MG63 (cell line): ENCODE results near the gene RACGAP1. TPM values are rescaled to one million over a fixed set of nuclear protein-coding genes. Genes with fewer than 3 reads are reported as not detected.

Experiments
- DNase-seq: peaks from one replicate; pipeline ENCODE4 v3.0.0-alpha.2; 2020
- H3K27me3 ChIP-seq: fragments of 250-450 bp; sonication (Bioruptor Pico); 2 replicates; pipeline ENCODE4 v1.5.1; 2020; ENCODE audit warnings: mild to moderate bottlenecking, moderate library complexity
- H3K36me3 ChIP-seq: fragments of 250-450 bp; sonication (Bioruptor Pico); 2 replicates; pipeline ENCODE4 v1.5.1; 2020; ENCODE audit warnings: mild to moderate bottlenecking, moderate library complexity
- H3K4me3 ChIP-seq: fragments of 250-450 bp; sonication (Bioruptor Pico); 2 replicates; pipeline ENCODE4 v1.5.1; 2020; ENCODE audit warnings: mild to moderate bottlenecking, moderate library complexity
- H3K9me3 ChIP-seq: fragments of 250-450 bp; sonication (Bioruptor Pico); 2 replicates; pipeline ENCODE4 v1.5.1; 2020; ENCODE audit warnings: mild to moderate bottlenecking, moderate library complexity
- total RNA-seq: library from RNA; depleted of rRNA; stranded (reverse); fragments of >200 nt; shearing (Covaris generic); gene quantifications from 2 replicates; pipeline ENCODE4 v1.2.3, GENCODE V29; 2014; ENCODE audit warnings: low replicate concordance

Gene RACGAP1
- total RNA-seq, 1 experiment from 2014 or later, result 166 TPM

- Histone ChIP-seq H3K9me3 (no peaks in the 10 kb centered on the region), H3K36me3 (no peaks in the 10 kb centered on the region), H3K4me3 (peak overlapping the region; percentile 57), H3K27me3 (peaks cover 10% of the 10 kb centered on the region)
- no peak for DNase-seq
Measured at GRCh38 chr12:50057896-50058670, 32.8 kb upstream of the RACGAP1 start.

GRCh38 chr12:50057000-50057841, 31.9 kb upstream of the RACGAP1 start, which contains the start of gene ASIC1:
Gene ASIC1, plus strand, starts transcription at chr12:50057596. Its CDS starts 1,171 bp downstream, at chr12:50058767.
- Histone ChIP-seq H3K4me3 (peak within 1 kb of the TSS; percentile 57), H3K27me3 (peaks cover 10% of the 10 kb centered on the region), H3K36me3 (no peaks in the 10 kb centered on the region), H3K9me3 (no peaks in the 10 kb centered on the region)
- DNase-seq, result peak; percentile 74

GRCh38 chr12:50056639-50056976, 31.3 kb upstream of the RACGAP1 start:
- H3K27me3 ChIP-seq, result peaks cover 10% of the 10 kb centered on the region
- no peak for DNase-seq
- no peaks in the 10 kb centered on the region for H3K9me3 ChIP-seq
- peak overlapping the region; percentile 57; the same call in 1 of the 2 replicates for H3K4me3 ChIP-seq
- H3K36me3 ChIP-seq, result no peaks in the 10 kb centered on the region

GRCh38 chr12:50055831-50056638, 30.7 kb upstream of the RACGAP1 start:
- DNase-seq, result peak; percentile 23
- no peaks in the 10 kb centered on the region for H3K9me3 ChIP-seq
- no peaks in the 10 kb centered on the region for H3K36me3 ChIP-seq
- H3K27me3 ChIP-seq, result peaks cover 10% of the 10 kb centered on the region
- H3K4me3 ChIP-seq, result no peak overlapping the region

- DNase-seq, result no peak
- Histone ChIP-seq H3K4me3 (no peak overlapping the region), H3K9me3 (no peaks in the 10 kb centered on the region), H3K36me3 (no peaks in the 10 kb centered on the region), H3K27me3 (peaks cover 10% of the 10 kb centered on the region)
Measured at GRCh38 chr12:50053583-50053982, 28.3 kb upstream of the RACGAP1 start.

- Histone ChIP-seq H3K36me3 (no peaks in the 10 kb centered on the region), H3K9me3 (no peaks in the 10 kb centered on the region), H3K4me3 (no peak overlapping the region), H3K27me3 (peaks cover 10% of the 10 kb centered on the region)
- no peak for DNase-seq
Measured at GRCh38 chr12:50052964-50053363, 27.7 kb upstream of the RACGAP1 start.

- H3K4me3 ChIP-seq, result no peak overlapping the region
- peaks cover 10% of the 10 kb centered on the region for H3K27me3 ChIP-seq
- DNase-seq, result no peak
- no peaks in the 10 kb centered on the region for H3K9me3 ChIP-seq
- no peaks in the 10 kb centered on the region for H3K36me3 ChIP-seq
Measured at GRCh38 chr12:50052544-50052943, 27.2 kb upstream of the RACGAP1 start.

- H3K27me3 ChIP-seq, result peaks cover 2% of the 10 kb centered on the region
- no peak overlapping the region for H3K4me3 ChIP-seq
- DNase-seq, result no peak
Measured at GRCh38 chr12:50051101-50051806, 26.0 kb upstream of the RACGAP1 start.

GRCh38 chr12:50050410-50051098, 25.3 kb upstream of the RACGAP1 start:
- DNase-seq, result no peak
- Histone ChIP-seq H3K36me3 (no peaks in the 10 kb centered on the region), H3K27me3 (no peaks in the 10 kb centered on the region), H3K4me3 (no peak overlapping the region), H3K9me3 (no peaks in the 10 kb centered on the region)

More at GRCh38 chr12:50051101-50051806, 26.0 kb upstream of the RACGAP1 start:
- Histone ChIP-seq H3K36me3 (no peaks in the 10 kb centered on the region), H3K9me3 (no peaks in the 10 kb centered on the region)

GRCh38 chr12:50050119-50050385, 24.8 kb upstream of the RACGAP1 start:
- Histone ChIP-seq H3K27me3 (no peaks in the 10 kb centered on the region), H3K9me3 (no peaks in the 10 kb centered on the region), H3K36me3 (no peaks in the 10 kb centered on the region), H3K4me3 (no peak overlapping the region)
- no peak for DNase-seq

- H3K27me3 ChIP-seq, result no peaks in the 10 kb centered on the region
- H3K36me3 ChIP-seq, result no peaks in the 10 kb centered on the region
- no peaks in the 10 kb centered on the region for H3K9me3 ChIP-seq
- DNase-seq, result no peak
- no peak overlapping the region for H3K4me3 ChIP-seq
Measured at GRCh38 chr12:50049254-50050118, 24.2 kb upstream of the RACGAP1 start.

GRCh38 chr12:50047693-50048250, 22.5 kb upstream of the RACGAP1 start:
- Histone ChIP-seq H3K27me3 (no peaks in the 10 kb centered on the region), H3K36me3 (no peaks in the 10 kb centered on the region), H3K9me3 (no peaks in the 10 kb centered on the region), H3K4me3 (no peak overlapping the region)
- DNase-seq, result no peak

- Histone ChIP-seq H3K36me3 (no peaks in the 10 kb centered on the region), H3K27me3 (no peaks in the 10 kb centered on the region), H3K9me3 (no peaks in the 10 kb centered on the region), H3K4me3 (no peak overlapping the region)
- DNase-seq, result no peak
Measured at GRCh38 chr12:50043854-50044253, 18.6 kb upstream of the RACGAP1 start.

GRCh38 chr12:50043308-50043707, 18.0 kb upstream of the RACGAP1 start:
- no peak overlapping the region for H3K4me3 ChIP-seq
- DNase-seq, result no peak
- H3K27me3 ChIP-seq, result no peaks in the 10 kb centered on the region
- no peaks in the 10 kb centered on the region for H3K36me3 ChIP-seq
- no peaks in the 10 kb centered on the region for H3K9me3 ChIP-seq

GRCh38 chr12:50042693-50043092, 17.4 kb upstream of the RACGAP1 start:
- Histone ChIP-seq H3K36me3 (no peaks in the 10 kb centered on the region), H3K9me3 (no peaks in the 10 kb centered on the region), H3K27me3 (no peaks in the 10 kb centered on the region), H3K4me3 (no peak overlapping the region)
- no peak for DNase-seq
